IPS-18c (cell line): ENCODE measurements around the gene ATG7.
"Not testable (repeated sequence)": the region's sequence is repeated elsewhere in the genome, so short reads cannot be mapped to it uniquely, and the experiment has no call there.

Experiments
- H3K4me3 ChIP-seq: 2 replicates; pipeline ENCODE4 v1.7.0; 2013; ENCODE audit warnings: low read depth, mild to moderate bottlenecking, low read length, moderate library complexity; ENCODE audit not compliant: insufficient read depth
- H3K9me3 ChIP-seq: one replicate; pipeline ENCODE4 v1.6.1; 2013; ENCODE audit warnings: mild to moderate bottlenecking, low read length, moderate library complexity; ENCODE audit not compliant: control insufficient read depth, insufficient read depth

The ATG7 gene

GRCh38 chr3:11513125-11513816 is 241.1 kb downstream of the ATG7 start:
- not testable (repeated sequence) for H3K4me3 ChIP-seq, H3K9me3 ChIP-seq

GRCh38 chr3:11513817-11514135 is 241.6 kb downstream of the ATG7 start:
- no peaks in the 10 kb centered on the region for H3K9me3 ChIP-seq
- no peak overlapping the region for H3K4me3 ChIP-seq

- no peaks in the 10 kb centered on the region for H3K9me3 ChIP-seq
- H3K4me3 ChIP-seq, result no peak overlapping the region
These were observed 242.1 kb downstream of the ATG7 start for GRCh38 chr3:11514191-11514821.

GRCh38 chr3:11517601-11518000 is 245.4 kb downstream of the ATG7 start:
- no peak overlapping the region for H3K4me3 ChIP-seq
- H3K9me3 ChIP-seq, result no peaks in the 10 kb centered on the region

- Histone ChIP-seq H3K4me3 (no peak overlapping the region), H3K9me3 (no peaks in the 10 kb centered on the region)
These were observed 249.0 kb downstream of the ATG7 start for GRCh38 chr3:11521167-11521566.

GRCh38 chr3:11522398-11522715 is 250.2 kb downstream of the ATG7 start:
- Histone ChIP-seq H3K4me3 (no peak overlapping the region), H3K9me3 (no peaks in the 10 kb centered on the region)

- Histone ChIP-seq H3K4me3 (no peak overlapping the region), H3K9me3 (no peaks in the 10 kb centered on the region)
These were observed 250.9 kb downstream of the ATG7 start for GRCh38 chr3:11522953-11523571.

- H3K4me3 ChIP-seq, result no peak overlapping the region
- no peaks in the 10 kb centered on the region for H3K9me3 ChIP-seq
These were observed 251.4 kb downstream of the ATG7 start for GRCh38 chr3:11523572-11524101.

- H3K4me3 ChIP-seq, H3K9me3 ChIP-seq: not testable (repeated sequence)
These were observed 253.9 kb downstream of the ATG7 start for GRCh38 chr3:11526121-11526520.

- Histone ChIP-seq H3K4me3 (no peak overlapping the region), H3K9me3 (no peaks in the 10 kb centered on the region)
These were observed 257.1 kb downstream of the ATG7 start for GRCh38 chr3:11529281-11529680.

- H3K9me3 ChIP-seq, result no peaks in the 10 kb centered on the region
- H3K4me3 ChIP-seq, result no peak overlapping the region
These were observed 258.0 kb downstream of the ATG7 start for GRCh38 chr3:11530153-11530721.

- H3K9me3 ChIP-seq, result no peaks in the 10 kb centered on the region
- H3K4me3 ChIP-seq, result no peak overlapping the region
These were observed 260.8 kb downstream of the ATG7 start for GRCh38 chr3:11532931-11533391.

- Histone ChIP-seq H3K4me3 (no peak overlapping the region), H3K9me3 (no peaks in the 10 kb centered on the region)
These were observed 262.0 kb downstream of the ATG7 start for GRCh38 chr3:11534011-11534792.

GRCh38 chr3:11534793-11535101 is 262.6 kb downstream of the ATG7 start:
- Histone ChIP-seq H3K4me3 (no peak overlapping the region), H3K9me3 (no peaks in the 10 kb centered on the region)

GRCh38 chr3:11535243-11535960 is 263.2 kb downstream of the ATG7 start:
- no peak overlapping the region for H3K4me3 ChIP-seq

GRCh38 chr3:11536132-11536935 is 264.1 kb downstream of the ATG7 start:
- H3K4me3 ChIP-seq, result no peak overlapping the region
- H3K9me3 ChIP-seq, result no peaks in the 10 kb centered on the region

More at GRCh38 chr3:11535243-11535960, 263.2 kb downstream of the ATG7 start:
- H3K9me3 ChIP-seq, result no peaks in the 10 kb centered on the region
